ENCODE data around the gene CAPN3.
"Not testable (repeated sequence)": the region's sequence is repeated elsewhere in the genome, so short reads cannot be mapped to it uniquely, and the experiment has no call there.

The CAPN3 gene

DNA sequence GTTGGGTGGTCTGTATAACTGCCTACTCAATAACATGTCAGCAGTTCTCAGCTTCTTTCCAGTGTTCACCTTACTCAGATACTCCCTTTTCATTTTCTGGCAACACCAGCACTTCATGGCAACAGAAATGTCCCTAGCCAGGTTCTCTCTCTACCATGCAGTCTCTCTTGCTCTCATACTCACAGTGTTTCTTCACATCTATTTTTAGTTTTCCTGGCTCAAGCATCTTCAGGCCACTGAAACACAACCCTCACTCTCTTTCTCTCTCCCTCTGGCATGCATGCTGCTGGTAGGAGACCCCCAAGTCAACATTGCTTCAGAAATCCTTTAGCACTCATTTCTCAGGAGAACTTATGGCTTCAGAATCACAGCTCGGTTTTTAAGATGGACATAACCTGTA, at the start of gene CAPN3:
TSS of gene CAPN3 (plus strand) at position 253 of the 400 bp plus-strand sequence. CDS start 305 bp downstream, outside the sequence.
- DNase-seq = no peak

DNA sequence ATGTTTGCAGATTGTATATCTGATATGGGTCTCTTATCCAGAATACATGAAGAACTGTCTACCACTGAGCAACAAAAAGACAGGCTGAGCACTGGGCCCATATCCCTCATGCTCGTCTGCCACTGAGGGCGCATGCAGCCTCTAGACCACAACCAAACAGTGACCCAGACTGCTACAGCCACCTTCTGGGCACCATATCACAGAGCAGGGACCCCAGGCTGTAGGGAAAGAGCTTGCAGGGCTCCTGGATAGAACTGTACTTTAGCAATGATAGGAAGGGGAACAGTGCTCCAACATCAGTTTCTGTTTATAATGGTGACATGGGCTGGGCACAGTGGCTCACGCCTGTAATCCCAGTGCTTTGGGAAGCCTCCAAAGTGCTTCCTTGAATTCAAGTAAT, 45.8 kb upstream of the CAPN3 start:
- peak in 1 of 2 experiments; percentile 4 for DNase-seq

- no peak for DNase-seq
These were observed 44.5 kb upstream of the CAPN3 start for GRCh38 chr15:42314818-42315217.

- DNase-seq = no peak
These were observed 43.8 kb upstream of the CAPN3 start for GRCh38 chr15:42315521-42315920.

DNA sequence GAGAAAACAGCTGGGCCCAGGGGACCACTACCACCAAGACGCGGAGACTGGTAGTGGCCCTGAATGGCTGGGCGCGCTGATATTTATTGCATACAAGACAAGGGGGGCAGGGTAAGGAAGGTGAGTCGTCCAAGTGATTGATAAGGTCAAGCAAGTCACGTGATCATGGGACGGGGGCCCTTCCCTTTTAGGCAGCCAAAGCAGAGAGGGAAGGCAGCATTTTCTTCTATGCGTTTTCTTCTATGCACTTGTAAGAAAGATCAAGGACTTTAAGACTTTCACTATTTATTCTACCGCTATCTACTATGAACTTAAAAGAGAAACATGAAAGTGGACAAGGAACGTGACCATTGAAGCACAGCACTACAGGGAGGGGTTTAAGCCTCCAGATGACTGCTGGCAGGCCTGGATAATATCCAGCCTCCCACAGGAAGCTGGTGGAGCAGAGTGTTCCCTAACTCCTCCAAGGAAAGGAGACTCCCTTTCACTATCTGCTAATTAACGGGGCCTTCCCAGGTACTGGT, 43.0 kb upstream of the CAPN3 start:
- not testable (repeated sequence) for DNase-seq

- no peak for DNase-seq
These were observed 40.1 kb upstream of the CAPN3 start for GRCh38 chr15:42319206-42319605.

DNA sequence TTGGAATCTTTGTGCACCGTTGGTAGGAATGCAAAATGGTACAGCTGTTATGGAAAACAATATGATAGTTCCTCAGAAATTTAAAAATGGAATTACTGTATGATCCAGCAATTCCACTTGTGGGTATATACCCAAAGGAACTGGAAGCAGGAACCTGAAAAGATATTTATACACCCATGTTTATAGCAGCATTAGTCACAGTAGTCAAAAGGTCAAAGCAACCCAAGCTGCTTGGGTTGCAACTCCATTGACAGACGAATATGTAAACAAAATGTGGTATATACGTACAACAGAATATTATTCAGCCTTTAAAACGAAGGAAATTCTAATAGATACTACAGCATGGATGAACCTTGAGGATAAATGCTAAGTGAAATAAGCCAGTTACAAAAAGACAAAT, 35.0 kb upstream of the CAPN3 start:
- no peak for DNase-seq

- no peak for DNase-seq
These were observed 30.1 kb upstream of the CAPN3 start for GRCh38 chr15:42329161-42329560.

DNA sequence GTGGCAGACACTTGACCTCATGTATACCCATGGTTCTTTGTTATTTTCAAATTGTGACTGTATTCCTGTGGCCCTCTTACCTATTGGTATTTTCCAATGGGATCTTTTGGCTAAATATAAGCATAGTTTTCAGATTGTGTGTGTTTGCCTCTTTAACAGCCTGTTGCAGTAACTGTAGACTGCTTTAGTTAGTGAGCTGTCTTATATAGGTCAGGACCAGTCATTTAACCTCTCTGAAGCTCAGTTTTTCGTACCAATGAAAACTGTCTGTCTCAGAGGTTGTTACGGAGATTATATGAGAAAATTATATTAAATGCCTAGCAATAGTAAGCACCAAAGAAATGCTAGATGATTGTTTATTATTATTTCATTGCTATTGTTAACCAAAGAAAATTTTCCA, 29.3 kb upstream of the CAPN3 start:
- no peak for DNase-seq

DNA sequence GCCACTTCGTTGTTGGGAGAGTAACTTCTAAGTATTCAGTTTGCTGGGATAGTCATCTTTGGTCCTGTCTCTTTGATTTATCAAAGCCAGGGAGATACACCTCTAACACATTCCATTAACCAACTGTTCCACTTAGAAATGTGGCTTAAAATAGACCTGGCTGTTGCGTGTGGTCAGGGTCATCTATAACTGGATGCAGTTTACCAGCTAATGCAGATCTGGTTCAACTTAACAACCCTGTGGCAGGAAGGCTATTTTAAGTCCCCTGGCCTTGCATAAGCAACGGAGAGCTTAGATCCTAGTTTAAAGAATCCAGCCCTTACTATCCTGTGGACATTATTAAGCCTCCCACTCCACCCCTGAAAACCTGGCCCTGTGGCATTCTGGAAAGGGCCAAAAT, 28.1 kb upstream of the CAPN3 start:
- DNase-seq = no peak

DNA sequence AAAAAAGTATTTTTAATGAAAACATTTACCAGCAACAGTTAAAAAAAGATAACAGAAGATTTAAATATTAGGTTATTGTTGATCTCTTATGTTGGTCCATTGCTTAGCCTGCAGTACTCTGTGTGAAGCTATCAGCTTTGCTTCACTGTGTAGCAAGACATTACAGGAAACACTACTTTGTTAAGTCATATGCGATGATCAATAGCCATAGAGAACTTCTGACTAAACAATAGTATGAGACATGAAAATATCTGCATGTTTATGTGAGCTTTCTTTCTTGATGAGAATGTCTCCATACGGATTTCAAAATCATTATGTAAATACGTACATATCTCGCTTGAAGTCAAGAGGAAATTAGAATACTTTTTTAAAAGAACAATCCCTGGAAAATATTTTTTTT, 27.0 kb upstream of the CAPN3 start:
- DNase-seq = no peak

DNA sequence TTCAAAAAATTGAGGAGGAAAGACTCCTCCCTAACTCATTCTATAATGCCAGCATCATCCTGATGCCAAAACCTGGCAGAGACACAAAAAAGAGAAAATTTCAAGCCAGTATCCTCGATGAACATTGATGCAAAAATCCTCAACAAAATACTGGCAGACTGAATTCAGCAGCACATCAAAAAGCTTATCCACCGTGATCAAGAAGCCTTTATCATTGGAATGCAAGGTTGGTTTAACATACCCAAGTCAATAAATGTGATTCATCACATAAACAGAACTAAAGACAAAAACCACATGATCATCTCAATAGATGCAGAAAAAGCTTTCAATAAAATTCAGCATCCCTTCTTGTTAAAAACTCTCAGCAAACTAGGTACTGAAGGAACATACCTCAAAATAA, 24.2 kb upstream of the CAPN3 start:
- no peak for DNase-seq

GRCh38 chr15:42336650-42337049, 22.7 kb upstream of the CAPN3 start:
- not testable (repeated sequence) for DNase-seq

- DNase-seq = not testable (repeated sequence)
These were observed 22.2 kb upstream of the CAPN3 start for GRCh38 chr15:42337104-42337503.

GRCh38 chr15:42338500-42338899, 20.8 kb upstream of the CAPN3 start:
- no peak for DNase-seq

- no peak for DNase-seq
These were observed 15.6 kb upstream of the CAPN3 start for GRCh38 chr15:42343596-42344232.

DNA sequence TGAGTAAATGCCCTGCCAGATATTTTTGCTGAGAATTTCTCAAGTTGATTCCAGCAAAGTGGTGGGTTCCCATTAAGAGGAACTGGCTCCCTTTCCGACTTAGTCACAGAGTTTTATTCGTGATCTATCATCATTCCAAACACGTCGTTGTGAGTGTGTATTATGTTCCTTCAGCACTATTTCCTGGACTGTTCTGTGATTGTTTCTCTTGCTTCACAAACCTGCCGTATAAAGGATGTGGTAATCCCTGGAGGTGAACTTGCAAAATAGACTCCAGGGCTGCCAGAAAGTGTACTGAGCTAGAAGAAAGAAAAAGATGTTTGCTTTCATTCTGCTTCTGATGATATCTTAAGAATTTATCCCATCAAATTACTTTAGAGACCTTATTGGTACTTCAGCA, 14.5 kb upstream of the CAPN3 start:
- DNase-seq = no peak

- DNase-seq = no peak
These were observed 13.8 kb upstream of the CAPN3 start for GRCh38 chr15:42345504-42345903.

GRCh38 chr15:42348083-42348482, 11.2 kb upstream of the CAPN3 start:
- DNase-seq = no peak

GRCh38 chr15:42349186-42349585, 10.1 kb upstream of the CAPN3 start:
- no peak for DNase-seq

DNA sequence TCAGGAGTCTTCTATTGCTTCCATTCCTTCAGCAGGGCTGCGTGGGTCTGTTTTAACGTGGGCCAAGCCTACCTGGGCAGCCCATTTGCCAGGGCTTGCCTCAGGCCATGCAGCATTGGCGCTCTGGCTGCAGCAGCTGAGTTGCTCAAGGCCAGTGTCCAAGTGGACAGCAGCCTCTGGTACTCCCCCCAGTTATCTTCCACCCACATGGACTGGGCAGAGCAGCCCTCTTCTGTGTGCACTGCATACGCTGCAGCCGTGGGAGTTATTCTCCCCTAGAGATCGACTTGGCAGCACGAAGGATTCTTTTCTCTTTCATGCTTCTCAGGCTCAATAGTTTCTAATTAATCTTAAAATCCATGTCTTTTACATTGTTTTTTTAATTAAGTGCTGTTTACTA, 6.9 kb upstream of the CAPN3 start:
- no peak for DNase-seq

GRCh38 chr15:42353061-42353460, 6.2 kb upstream of the CAPN3 start:
- DNase-seq = no peak

- DNase-seq = no peak
These were observed 4.5 kb upstream of the CAPN3 start for GRCh38 chr15:42354824-42355223.

GRCh38 chr15:42355291-42355690, 4.0 kb upstream of the CAPN3 start:
- DNase-seq = no peak

- DNase-seq = no peak
These were observed 2.5 kb upstream of the CAPN3 start for GRCh38 chr15:42356851-42357250.
